GM12801 (cell line): ENCODE data around the gene RAB11B.

Experiments used
- CTCF ChIP-seq: IDR thresholded peaks from one replicate; pipeline ENCODE4 v1.5.1; 2011; ENCODE audit warnings: control low read depth; ENCODE audit not compliant: insufficient read length; ENCODE audit errors: extremely low read depth

Gene RAB11B

GRCh38 chr19:8367327-8368001 is 22.7 kb upstream of the RAB11B start:
- no peak for TF ChIP-seq CTCF

- TF ChIP-seq CTCF: no peak
Observed at GRCh38 chr19:8370176-8371010, 19.8 kb upstream of the RAB11B start.

- TF ChIP-seq CTCF: no peak
Observed at GRCh38 chr19:8371011-8371804, 19.0 kb upstream of the RAB11B start.

- no peak for TF ChIP-seq CTCF
Observed at GRCh38 chr19:8373867-8374813, 16.0 kb upstream of the RAB11B start.

- TF ChIP-seq CTCF: no peak
Observed at GRCh38 chr19:8377598-8377997, 12.6 kb upstream of the RAB11B start.

GRCh38 chr19:8386990-8387389 is 3.2 kb upstream of the RAB11B start:
- no peak for TF ChIP-seq CTCF
